HFFc6 (cell line): ENCODE results near the gene GAD1. TPM values are rescaled to one million over a fixed set of nuclear protein-coding genes. Genes with fewer than 3 reads are reported as not detected.

Experiments
- DNase-seq: peaks from one replicate; pipeline ENCODE4 v3.0.0-alpha.2; 2018
- H3K27ac Mint-ChIP-seq: 2 replicates; pipeline ENCODE4 v1.8.0; 2020; ENCODE audit warnings: mild to moderate bottlenecking, mixed read lengths
- H3K27me3 Mint-ChIP-seq: 2 replicates; pipeline ENCODE4 v1.8.0; 2021; ENCODE audit warnings: mild to moderate bottlenecking, moderate library complexity, mixed read lengths; ENCODE audit not compliant: insufficient read depth
- H3K36me3 Mint-ChIP-seq: 2 replicates; pipeline ENCODE4 v1.8.0; 2021; ENCODE audit warnings: low read depth, mixed read lengths
- H3K4me1 Mint-ChIP-seq: 2 replicates; pipeline ENCODE4 v1.8.0; 2020; ENCODE audit warnings: low read depth, mixed read lengths
- H3K4me3 Mint-ChIP-seq: 2 replicates; pipeline ENCODE4 v1.8.0; 2020; ENCODE audit warnings: mild to moderate bottlenecking, moderate library complexity, mixed read lengths
- H3K9me3 Mint-ChIP-seq: 2 replicates; pipeline ENCODE4 v1.8.0; 2020; ENCODE audit warnings: mild to moderate bottlenecking, mixed read lengths
- total RNA-seq, 6 experiments: library from RNA; stranded (reverse); fragmentation: NEBNext Ultra II Directional; extraction: Animal tissue kit (Norgen Biotek cat#: 25700); gene quantifications; 2 replicates in 1 of 6; 3 replicates in 5 of 6; pipeline ENCODE4 v1.2.3, GENCODE V29; 2021
- TF ChIP-seq, protein P1 (sequence below): fragments of 200-600 bp; sonication (generic); IDR thresholded peaks from 2 replicates; pipeline ENCODE4 v1.5.0; 2021; ENCODE audit warnings: antibody characterized with exemption, mild to moderate bottlenecking

The GAD1 gene
- total RNA-seq, 6 experiments from 2014 or later = 0.21 to 0.26 TPM; not detected in 4

DNA sequence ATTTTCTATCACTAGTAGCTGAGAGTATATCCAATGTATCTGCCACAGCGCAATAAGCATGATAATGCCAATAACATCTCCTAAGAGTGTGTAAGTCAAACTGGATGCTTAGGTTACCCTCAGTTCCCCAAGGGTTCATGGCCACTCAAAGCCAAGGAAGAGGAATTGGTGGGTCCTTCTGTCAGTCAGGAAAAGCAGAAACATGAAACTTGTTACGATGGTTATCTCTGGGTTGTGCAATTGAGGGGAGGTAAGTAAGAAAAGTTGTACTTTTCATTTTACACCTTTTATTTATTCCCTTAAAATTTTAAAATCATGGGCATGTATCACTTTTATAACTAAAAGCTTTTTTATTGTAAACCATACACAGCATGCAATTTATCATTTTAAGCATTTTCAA is 10.1 kb upstream of the GAD1 start:
- H3K4me1 Mint-ChIP-seq = no peaks in the 10 kb centered on the region
- TF ChIP-seq, protein P1, sequence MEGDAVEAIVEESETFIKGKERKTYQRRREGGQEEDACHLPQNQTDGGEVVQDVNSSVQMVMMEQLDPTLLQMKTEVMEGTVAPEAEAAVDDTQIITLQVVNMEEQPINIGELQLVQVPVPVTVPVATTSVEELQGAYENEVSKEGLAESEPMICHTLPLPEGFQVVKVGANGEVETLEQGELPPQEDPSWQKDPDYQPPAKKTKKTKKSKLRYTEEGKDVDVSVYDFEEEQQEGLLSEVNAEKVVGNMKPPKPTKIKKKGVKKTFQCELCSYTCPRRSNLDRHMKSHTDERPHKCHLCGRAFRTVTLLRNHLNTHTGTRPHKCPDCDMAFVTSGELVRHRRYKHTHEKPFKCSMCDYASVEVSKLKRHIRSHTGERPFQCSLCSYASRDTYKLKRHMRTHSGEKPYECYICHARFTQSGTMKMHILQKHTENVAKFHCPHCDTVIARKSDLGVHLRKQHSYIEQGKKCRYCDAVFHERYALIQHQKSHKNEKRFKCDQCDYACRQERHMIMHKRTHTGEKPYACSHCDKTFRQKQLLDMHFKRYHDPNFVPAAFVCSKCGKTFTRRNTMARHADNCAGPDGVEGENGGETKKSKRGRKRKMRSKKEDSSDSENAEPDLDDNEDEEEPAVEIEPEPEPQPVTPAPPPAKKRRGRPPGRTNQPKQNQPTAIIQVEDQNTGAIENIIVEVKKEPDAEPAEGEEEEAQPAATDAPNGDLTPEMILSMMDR = no peak
- H3K9me3 Mint-ChIP-seq = no peaks in the 10 kb centered on the region
- H3K4me3 Mint-ChIP-seq = no peak overlapping the region
- H3K27me3 Mint-ChIP-seq = peaks cover 11% of the 10 kb centered on the region
- H3K36me3 Mint-ChIP-seq = no peaks in the 10 kb centered on the region
- no peak overlapping the region for H3K27ac Mint-ChIP-seq
- no peak for DNase-seq

DNA sequence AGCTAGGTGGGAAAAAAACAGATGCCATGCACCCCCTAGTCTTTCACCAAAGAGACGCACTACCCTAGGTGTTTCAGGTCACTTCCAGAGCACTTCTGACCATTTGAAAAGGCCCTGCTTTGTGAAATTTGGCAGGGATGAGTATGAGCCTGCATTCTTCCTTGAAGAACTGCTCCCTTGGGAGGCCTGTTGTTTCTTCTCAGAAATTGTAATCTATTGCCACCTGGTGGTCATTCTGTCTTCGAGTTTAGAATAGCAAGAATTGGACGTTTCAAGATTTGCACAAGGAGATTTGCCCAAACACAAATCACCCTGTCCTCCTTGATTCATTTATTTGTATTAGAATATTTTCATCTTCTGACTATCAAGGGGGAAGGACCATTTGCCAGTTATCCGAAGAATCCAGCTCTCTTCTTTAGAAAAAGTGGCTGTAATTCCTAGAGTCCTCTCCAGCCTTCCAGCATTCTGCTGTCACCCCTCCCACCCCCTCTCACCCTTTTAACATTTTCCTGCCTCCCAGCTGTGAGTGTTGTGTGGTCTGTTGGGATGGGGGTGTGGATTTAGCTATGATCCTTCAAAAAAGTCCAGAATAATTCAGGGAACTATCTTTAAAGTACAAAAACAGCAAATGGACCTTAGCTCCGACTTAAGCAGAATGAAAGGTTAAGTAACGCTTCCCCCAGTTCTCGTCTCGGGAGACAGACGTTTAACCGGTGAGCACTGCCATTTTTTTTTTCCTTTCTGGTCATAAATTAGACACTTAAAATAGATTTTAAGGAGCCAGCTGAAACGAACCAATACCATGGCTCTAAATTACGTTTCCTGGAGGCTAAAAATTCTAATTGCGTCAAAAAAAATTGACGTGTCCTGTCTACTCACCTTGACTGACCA is 3.7 kb upstream of the GAD1 start:
- TF ChIP-seq, protein P1 = peak; percentile 91
- H3K27ac Mint-ChIP-seq = no peak overlapping the region
- no peaks in the 10 kb centered on the region for H3K9me3 Mint-ChIP-seq
- peaks cover 14% of the 10 kb centered on the region for H3K4me1 Mint-ChIP-seq
- peak; percentile 76 for DNase-seq
- H3K4me3 Mint-ChIP-seq = no peak overlapping the region
- peaks cover 40% of the 10 kb centered on the region for H3K27me3 Mint-ChIP-seq
- no peaks in the 10 kb centered on the region for H3K36me3 Mint-ChIP-seq

DNA sequence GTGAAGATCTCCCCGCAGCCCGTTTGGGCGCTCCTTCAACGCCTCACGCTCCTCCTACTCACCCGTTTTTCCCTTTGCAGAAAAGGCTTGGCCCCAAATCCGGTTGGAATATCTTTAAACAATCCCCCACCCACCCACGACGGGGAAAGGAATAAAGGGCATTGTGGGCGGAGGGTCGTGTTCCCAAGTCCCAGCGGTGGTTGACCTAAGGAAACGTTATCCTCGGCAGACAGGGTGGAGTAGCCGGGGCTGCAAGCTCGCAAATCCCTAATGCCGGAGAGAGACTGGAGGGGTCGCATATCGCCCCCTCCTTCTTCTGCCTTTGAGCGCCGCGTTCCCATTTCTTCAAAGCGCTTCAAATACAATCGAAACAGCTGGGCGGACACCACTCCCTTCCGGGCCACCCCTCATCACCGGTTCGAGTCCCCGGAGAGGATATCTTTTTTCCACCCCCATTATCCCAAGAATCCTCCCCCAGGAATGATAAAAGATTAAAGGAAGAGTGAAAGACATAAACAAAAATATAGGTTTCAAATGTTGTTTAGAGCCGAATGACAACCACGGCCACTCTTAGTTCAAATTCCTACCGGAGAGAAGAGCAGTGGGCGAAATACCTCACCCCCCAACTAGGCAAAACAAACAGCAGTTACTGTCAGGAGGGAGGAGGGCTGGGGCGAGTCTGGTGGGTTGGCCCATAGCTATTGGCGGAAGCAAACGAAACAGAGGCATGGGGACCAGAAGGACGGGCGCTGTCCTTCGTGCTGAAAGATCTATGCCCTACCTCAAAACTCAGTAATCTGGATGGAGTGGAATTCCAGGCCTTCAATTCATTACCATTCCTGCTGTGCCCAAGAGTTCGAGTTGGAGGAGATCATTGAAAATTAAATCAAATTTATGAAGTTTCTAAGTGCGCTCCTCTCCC is 2.8 kb upstream of the GAD1 start:
- Mint-ChIP-seq H3K4me3 (no peak overlapping the region), H3K27ac (no peak overlapping the region), H3K36me3 (no peaks in the 10 kb centered on the region), H3K9me3 (no peaks in the 10 kb centered on the region), H3K4me1 (peaks cover 14% of the 10 kb centered on the region), H3K27me3 (peaks cover 47% of the 10 kb centered on the region)
- DNase-seq = peak; percentile 22
- TF ChIP-seq, protein P1 = no peak

DNA sequence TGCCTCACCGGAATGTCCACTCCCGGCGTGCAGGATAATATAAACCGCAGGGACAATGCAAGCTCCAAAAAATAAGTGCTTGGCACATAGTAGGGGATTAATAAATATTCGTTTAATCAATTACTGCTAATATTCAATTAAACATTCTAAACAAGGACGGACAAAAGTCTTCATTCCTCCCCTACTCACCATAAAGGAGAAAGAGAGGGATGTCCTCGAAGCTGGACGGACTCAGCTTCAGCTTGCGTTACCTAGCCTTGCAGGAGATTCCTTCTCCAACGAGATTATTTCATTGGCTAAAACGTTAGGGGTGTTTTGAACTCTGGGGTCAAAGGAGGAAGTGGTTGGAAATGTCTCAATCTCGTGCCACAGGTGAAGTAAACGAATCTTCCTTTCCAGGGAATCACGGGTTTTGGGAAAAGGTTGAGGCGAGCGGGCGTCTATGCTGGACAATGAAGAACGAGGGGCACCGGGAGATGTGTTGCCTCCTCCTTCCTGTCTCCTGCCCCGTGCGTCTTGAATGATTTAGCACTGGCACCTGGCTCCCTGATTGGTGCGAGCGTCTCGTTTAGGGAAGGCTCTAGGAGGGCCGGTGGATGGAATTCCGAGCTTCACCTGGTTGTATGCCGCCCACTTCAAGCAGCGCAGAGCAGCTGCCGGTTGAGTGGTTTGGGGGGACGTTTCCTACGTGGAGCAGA is 2.0 kb upstream of the GAD1 start:
- TF ChIP-seq, protein P1 = no peak
- Mint-ChIP-seq H3K36me3 (no peaks in the 10 kb centered on the region), H3K4me1 (peaks cover 14% of the 10 kb centered on the region), H3K27me3 (peaks cover 50% of the 10 kb centered on the region), H3K27ac (no peak overlapping the region), H3K4me3 (no peak overlapping the region), H3K9me3 (no peaks in the 10 kb centered on the region)
- DNase-seq = no peak

DNA sequence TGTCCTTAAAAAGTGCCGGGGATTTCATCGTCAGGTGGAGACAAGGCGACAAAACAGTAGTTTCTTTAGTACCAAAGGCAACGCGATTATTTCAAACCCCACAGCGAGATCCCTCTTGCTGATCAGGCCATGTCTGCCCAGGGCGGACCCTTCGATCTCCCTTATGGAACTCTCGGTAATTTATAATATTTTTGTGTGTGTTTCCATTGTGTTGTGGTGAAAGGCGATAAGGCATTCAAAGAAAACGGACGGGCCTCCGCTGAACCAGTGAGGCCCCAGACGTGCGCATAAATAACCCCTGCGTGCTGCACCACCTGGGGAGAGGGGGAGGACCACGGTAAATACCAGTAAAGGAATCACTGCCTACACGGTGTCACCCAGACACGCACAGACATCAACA is 1.4 kb upstream of the GAD1 start:
- TF ChIP-seq, protein P1 = no peak
- no peak for DNase-seq
- H3K27me3 Mint-ChIP-seq = peaks cover 52% of the 10 kb centered on the region

More for the DNA sequence above, 1.4 kb upstream of the GAD1 start:
- H3K36me3 Mint-ChIP-seq = no peaks in the 10 kb centered on the region
- no peak overlapping the region for H3K27ac Mint-ChIP-seq
- H3K4me1 Mint-ChIP-seq = peaks cover 14% of the 10 kb centered on the region
- H3K9me3 Mint-ChIP-seq = no peaks in the 10 kb centered on the region
- peak overlapping the region; percentile 37; the same call in 1 of the 2 replicates for H3K4me3 Mint-ChIP-seq
